GM19043 (cell line): ENCODE measurements around the gene DDX18.
A peak's percentile ranks its signal among the peaks of the same experiment; 100 is the strongest.
"Not testable (repeated sequence)": the region's sequence is repeated elsewhere in the genome, so short reads cannot be mapped to it uniquely, and the experiment has no call there.

ENCODE experiments used
- ATAC-seq: cut with Tn5 transposase; IDR thresholded peaks from one replicate; pipeline ENCODE4 v1.9.1; 2021; ENCODE audit warnings: low read depth; ENCODE audit not compliant: unreplicated experiment

The DDX18 gene

DNA sequence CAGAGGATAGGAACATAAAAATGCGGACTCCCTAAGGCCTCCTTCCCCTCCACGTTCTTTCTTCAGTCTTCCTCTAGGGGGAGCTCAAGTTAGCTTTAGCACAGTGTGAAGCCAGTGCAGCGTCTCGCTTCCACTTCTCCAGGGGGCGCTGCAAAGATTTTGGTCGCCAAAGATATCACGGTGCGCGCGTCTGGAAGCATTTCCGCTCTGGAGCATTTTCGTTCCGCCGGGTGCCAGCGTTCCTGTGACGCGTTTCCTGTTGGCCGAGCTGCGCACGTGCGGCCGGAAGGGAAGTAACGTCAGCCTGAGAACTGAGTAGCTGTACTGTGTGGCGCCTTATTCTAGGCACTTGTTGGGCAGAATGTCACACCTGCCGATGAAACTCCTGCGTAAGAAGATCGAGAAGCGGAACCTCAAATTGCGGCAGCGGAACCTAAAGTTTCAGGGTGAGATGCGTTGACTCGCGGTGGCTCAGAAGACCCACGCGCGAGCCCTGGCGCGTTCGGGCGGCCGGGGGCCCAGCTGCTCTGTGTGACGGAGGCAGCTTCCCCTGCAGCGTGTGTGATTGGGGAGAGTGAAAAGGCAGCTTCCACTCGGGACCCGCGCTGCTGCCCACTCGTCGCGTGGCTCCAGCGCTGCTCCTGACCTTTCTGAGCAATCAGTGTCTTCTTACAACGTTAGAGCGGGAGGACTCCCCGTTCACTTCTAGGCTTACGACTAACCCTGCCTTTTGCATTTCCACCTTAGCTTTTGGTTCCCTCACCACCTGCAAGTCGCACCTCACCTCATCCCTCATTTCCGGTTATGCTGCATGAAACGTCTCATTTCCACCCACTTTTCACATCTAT lies at the start of gene DDX18:
TSS of gene DDX18 (plus strand) at position 275 of the 848 bp plus-strand sequence. CDS start at position 362, 87 bp downstream.
- peak; percentile 95 for ATAC-seq

DNA sequence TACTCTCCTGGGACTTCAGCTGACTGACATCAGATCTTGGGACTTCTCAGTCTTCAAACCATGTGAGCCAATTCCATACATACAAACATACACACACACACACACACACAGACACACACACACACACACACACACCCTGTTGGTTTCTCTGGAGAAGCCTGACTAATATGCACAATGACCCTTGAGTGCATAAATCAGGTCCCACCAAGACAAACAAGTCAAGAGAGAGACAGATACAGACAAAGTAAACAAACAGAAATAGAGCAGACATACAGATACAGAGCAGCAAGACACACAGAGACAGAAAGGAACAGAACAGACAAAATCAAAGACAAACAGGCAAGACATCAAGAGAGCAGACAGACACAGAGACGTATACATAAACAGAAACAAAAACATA lies 43.8 kb upstream of the DDX18 start:
- no peak for ATAC-seq

DNA sequence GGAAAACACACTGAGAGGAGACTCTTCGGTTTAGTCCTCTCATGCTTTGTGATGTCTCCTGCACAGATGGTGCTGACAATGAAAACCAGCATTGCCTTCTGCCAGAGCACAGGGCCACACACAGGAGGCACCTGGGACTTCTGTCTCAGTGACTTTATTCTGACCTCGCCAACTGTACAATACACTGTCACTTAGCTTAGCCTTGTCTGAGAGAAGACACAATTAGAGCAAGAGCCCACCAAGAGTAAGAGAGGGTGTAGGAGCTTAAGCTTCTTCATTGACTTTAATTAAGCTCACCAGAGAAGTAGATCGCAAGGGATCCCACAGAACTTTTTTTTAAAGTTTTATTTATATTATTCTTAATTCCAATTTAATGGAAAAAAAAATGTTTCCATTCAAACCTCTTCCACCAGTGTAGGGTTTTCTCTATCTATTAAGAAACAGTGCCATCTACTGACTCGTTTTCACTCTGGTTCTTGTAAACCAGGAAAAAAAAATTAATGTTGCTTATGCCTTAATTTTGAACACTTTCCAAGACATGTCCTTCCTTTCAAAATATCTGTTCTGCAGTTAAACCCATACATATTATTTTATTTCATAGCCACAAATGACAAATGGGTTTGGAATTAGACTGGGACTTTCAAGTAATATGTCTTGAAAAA lies 42.4 kb upstream of the DDX18 start:
- no peak for ATAC-seq

DNA sequence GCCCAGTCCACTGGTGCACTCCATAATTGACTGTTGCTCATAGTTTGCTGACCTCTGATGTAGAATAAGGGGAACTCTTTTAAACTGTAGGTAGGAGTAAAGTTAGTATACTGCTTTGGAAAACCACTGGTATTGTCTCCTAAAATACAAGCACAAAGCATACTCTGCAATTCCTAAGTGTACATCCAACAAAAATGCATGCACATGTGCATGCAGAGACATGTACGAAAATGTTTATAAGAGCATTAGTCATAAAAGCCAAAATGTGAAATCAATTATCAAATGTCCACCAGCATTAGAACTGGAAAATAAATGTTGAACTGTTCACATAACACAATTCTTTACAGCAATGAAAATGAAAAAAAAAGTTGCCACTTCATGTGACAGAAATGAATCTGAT lies 39.8 kb upstream of the DDX18 start:
- no peak for ATAC-seq

DNA sequence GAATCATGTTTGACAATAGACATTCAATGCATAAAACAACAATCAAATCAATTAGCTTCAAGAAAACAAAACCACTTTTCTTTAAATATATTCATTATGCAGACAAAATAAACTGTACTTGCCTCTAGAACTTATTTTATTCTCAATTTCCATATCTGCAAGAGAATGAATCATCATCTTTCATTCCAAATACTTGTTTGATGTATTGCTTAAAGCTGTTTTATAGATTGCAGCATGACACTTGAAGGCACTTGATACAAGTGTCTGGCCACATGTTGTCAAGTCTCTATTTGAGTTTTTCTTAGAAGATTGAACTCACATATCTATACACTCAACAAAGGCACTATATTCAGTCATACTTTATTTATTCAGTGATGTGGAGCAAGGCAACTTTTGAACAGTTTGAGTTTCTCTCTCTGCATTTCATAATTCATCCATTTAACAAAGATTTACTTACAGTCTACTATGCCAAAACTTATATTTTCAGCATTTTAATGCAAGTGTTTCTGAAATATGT lies 38.7 kb upstream of the DDX18 start:
- no peak for ATAC-seq

DNA sequence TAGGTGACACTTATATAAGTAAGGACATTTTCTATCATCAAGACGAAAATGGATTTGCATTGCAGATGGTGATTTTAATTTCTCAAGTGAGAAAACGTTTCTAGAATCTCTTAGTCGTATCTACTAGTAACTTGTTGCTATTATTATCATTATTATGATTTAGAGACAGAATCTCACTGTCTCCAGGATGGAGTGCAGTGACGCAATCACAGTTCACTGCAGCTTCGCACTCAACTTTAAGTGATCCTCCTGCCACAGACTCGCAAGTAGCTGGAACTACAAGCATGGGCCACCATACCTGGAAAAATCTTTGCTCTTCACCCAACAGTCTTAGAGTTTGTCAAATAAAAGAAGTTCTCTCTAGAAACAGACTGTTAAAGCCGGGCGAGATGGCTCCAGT lies 37.6 kb upstream of the DDX18 start:
- ATAC-seq: no peak

DNA sequence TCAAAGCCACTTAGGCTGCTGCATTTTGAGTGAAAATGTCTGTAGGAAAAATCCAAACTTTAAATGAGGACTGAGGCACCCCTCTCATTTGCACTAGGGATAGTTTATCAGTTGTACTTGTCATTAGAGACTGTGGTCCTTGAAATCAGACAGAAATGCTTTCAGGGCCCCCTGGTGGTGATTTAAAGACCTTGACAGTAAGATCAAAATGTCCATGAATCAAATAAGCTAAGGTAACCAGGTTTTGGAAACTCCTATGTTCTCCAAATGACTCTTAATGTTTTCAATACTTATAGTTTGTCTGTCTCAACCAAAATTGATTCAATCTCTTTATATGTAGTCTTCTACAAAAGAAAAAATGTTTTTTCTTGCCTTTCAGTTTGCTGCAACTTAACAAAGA lies 28.8 kb upstream of the DDX18 start:
- ATAC-seq: peak; percentile 79

DNA sequence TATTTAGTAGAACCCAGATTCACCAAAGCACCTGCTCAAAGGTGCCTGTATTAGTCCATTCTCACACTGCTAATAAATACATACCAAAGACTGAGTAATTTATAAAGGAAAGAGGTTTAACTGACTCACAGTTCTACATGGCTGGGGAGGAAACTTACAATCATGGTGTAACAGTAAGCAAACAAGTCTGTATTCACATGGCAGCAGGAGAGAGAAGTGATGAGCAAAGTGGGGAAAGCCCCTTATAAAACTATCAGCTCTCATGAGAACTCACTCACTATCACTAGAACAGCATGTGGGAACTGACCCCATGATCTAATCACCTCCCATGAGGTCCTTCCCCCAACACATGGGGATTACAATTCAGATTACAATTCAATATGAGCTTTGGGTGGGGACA lies 28.0 kb upstream of the DDX18 start:
- ATAC-seq: no peak

DNA sequence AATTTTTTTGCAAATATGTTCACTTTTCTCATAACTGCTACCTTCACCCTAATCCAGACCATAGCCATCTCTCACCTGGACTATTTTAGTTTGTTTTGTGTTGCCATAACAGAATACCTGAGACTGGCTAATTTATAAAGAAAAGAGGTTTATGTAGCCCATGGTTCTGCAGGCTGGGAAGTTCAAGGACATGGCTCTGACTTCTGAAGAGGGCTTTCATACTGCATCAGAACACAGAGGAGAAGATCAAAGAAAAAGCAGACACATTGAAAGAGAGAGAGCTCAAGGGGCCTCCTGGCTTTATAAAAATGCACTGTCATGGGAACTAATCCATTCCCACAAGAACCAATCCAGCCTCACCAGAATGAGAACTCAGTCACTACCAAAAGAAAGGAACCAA lies 25.0 kb upstream of the DDX18 start:
- ATAC-seq: no peak

DNA sequence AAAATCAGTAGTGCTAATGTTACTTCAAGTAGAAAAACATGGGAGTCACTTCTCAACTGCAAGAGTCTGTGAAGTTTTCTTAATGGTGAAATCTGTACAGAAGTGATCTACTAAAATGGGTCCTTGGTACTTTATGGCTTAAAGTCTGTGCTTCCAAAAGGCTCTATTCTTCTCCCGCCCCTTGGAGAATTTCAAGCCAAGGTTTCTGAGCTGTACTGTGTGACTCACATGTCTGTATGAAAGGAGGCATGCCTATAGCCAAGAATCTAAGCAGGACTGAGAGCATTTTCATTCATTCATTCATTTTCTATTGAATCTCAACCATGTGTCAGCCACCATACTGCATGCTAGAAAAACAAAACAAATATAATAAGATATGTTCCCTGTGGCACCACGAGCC lies 19.8 kb upstream of the DDX18 start:
- ATAC-seq: no peak

DNA sequence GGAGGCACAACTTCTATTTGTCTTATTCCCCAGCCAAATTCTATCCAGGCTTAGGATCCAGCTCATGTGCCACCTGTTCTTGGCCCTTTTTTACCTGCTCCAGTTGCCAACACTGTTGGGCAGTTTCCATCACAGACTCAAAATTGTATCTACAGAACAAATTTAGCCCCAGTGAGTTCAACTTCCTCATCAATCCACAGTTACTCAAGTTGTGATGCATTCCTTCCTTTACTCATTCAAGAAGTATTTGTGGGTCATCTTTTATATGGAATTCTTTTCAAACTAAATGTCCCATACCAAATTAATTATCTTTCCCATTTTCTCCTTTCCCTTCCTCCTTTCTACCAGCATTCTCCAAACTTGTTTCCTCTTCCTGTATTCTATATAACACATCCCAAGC lies 12.7 kb upstream of the DDX18 start:
- no peak for ATAC-seq

DNA sequence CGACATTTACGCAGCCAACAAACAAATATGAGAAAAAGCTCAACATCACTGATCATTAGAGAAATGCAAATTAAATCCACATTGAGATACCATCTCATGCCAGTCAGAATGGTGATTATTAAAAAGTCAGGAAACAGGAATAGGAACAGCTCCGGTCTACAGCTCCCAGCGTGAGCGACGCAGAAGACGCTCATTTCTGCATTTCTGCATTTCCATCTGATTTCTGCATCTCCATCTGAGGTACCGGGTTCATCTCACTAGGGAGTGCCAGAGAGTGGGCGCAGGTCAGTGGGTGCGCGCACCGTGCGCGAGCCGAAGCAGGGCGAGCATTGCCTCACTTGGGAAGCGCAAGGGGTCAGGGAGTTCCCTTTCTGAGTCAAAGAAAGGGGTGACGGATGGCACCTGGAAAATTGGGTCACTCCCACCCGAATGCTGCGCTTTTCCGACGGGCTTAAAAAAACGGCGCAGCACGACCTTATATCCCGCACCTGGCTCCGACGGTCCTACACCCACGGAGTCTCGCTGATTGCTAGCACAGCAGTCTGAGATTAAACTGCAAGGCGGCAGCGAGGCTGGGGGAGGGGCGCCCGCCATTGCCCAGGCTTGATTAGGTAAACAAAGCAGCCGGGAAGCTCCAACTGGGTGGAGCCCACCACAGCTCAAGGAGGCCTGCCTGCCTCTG lies 10.7 kb upstream of the DDX18 start:
- not testable (repeated sequence) for ATAC-seq

DNA sequence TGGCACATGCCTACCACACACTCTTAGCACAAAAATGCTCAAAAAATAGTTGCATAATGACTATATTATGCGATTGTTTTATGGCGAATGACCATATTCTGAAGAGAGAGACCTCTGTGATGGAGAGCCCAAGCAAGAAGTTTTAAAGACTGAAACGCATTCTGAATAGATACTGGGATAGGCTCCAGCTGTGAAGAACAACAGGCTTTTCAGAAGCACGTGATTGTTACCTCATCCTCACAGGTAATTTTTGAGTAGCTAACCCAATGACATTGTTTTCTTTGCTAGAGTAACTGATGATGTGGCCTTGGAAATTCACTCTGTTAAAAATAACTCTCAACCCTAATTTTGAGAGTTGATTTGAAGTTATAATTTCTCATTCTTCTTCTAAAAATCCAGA lies 2.0 kb upstream of the DDX18 start:
- ATAC-seq: no peak

DNA sequence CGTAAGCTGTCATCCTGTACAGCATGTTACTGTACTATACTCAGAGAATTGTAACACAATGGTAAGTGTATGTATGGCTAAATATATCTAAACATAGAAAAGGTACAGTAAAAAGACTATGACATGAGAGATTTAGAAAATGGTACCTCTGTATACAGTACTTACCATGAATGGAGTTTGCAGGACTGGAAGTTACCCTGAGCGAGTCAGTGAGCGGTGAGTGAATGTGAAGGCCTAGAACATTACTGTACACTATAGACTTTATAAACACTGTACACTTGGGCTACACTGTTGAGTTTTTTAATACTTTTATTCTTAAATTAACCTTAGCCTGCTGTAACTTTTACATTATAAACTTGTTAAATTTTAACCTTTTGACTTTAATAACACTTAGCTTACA lies 1.5 kb downstream of the DDX18 start:
- ATAC-seq: no peak

DNA sequence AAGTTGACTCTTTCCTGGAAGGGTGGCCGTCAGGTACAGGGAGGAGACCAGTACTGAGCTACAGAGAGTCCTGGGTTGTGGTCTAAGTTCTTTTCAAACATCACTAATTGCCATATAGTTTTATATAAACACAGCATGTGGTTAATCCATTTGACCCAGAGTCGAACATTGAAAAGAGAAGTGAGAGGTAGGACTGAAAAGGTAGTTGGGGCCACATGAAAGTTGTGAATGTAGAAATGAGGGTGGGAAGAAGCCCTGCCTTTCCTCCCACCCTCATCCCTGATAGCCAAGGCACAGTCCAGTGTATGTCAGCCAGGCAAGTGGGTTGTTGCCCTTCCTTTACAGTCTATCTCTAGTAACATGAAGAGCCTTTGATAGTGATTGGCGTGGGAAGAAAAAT lies 4.4 kb downstream of the DDX18 start:
- no peak for ATAC-seq

DNA sequence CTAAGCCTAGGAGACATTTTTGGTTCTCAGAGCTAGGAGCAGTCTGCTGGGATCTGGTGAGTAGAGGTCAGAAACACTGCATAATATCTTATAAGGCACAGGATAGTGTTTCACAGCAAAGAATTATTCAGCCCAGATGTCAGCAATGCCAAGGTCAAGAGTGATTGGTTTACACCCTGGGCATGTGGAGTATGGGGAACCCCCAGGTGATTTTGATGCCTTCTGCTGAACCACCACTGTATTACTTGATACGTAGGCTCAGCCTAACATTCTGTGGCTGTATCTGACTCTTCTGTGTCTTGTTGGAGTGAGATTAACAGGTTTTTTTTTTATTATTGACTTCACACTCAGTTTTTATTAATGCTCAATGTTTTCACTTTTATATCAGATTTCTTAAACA lies 6.0 kb downstream of the DDX18 start:
- ATAC-seq: peak; percentile 45

DNA sequence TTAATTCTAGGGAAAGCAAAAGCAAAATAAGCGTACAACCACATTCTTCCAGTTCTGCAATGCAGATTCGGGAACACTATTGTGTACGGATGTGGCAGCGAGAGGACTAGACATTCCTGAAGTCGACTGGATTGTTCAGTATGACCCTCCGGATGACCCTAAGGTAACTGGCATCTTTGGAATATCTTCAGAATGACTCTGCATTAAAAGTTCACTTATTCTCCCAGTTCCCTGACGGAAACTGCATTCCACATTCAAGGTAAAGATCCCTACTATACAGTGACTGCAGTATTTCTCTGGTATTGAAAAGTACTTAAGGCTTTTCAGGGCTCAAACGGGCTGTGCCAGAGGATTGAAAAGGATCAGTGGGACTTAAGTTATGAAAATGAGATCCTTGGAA lies 10.9 kb downstream of the DDX18 start:
- ATAC-seq: no peak

DNA sequence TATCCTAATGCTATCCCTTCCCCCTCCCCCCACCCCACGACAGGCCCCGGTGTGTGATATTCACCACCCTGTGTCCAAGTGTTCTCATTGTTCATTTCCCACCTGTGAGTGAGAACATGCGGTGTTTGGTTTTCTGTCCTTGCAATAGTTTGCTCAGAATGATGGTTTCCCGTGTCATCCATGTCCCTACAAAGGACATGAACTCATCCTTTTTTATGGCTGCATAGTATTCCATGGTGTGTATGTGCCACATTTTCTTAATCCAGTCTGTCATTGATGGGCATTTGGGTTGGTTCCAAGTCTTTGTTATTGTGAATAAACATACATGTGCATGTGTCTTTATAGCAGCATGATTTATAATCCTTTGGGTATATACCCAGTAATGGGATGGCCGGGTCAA lies 13.0 kb downstream of the DDX18 start:
- not testable (repeated sequence) for ATAC-seq

DNA sequence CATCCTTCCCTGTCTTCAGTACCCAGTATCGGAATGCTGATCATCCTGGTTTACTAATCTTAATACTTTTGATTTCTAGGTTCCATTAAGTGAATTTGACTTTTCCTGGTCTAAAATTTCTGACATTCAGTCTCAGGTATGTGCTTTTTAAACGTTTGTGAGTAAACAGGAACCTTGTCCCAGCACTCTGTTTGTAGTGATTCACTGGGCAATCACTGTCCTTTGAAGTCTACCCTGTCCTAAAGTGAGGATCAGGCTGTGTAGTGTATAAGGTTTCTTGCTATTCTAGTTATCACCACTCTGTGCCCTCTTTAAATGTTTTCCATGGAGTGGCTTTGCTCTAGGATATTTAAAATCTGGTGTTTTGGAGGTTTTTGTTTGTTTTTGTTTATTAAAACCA lies 14.4 kb downstream of the DDX18 start:
- no peak for ATAC-seq

DNA sequence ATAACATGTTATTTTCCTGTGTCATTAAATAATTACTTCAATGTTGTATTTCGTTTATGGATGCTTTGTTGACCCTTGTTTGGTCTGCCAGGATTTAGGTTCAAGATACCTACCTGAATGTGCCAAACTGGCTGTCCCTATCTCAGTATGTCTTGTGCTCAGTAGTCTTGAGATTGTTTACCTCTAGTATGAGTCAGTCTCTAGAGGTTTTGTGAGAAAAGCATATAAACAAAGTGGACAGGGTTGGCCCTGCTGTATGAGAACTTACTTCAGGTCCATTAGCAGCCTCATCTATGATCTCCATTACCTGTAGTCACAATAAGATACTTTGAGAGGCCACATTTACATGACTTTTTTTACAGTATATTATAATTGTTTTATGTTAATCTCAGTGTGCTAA lies 17.8 kb downstream of the DDX18 start:
- no peak for ATAC-seq

DNA sequence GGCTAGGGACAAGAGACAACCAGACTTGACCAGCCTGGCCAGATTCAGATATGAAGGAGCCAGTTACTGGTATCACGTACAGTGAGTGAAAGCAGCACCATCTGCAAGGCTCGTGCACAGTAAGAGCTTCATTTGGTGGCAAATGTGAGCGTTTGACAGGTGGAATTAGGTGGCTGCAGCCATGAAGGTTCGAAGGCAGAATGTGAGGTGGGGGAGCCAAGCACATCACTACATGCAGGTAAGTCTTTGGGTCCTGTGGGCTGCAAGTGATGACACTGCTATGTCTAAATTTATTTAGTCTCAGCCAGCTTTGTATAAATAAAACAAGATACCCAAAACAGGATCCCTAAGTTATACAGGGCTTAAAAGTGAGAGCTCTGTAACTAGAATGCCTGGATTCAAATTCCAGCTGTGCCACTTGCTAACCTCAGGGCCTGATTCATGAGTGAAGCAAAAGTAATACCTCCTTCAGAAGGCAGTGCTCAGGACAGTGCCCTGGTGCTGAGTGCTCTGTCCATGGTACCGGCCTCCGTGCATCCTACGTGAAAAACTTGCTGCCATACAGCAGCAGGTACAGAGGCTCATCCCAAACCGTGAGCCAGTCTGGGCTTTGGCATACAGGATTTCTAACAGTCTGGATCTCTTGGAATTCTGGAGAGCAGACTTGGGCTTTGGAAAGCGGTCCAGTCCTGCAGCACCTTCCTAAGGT lies 18.6 kb downstream of the DDX18 start:
- ATAC-seq: no peak
